ENCODE measurements around the gene PPDPF.

The PPDPF gene

GRCh38 chr20:63544958-63545516, 24.5 kb downstream of the PPDPF start:
- TF ChIP-seq TCF4 (CRISPR knock-in tag; IDR thresholded peaks at IDR 0.05; ENCODE audit: borderline replicate concordance) = no peak
- no peak for ATAC-seq

GRCh38 chr20:63545814-63546213, 25.2 kb downstream of the PPDPF start:
- no peak for ATAC-seq
- TF ChIP-seq ZNF8 (CRISPR knock-in tag; IDR thresholded peaks at IDR 0.05) (no peak), BACH2 (CRISPR knock-in tag; IDR thresholded peaks at IDR 0.05; ENCODE audit: borderline replicate concordance) (no peak), ZFP30 (CRISPR knock-in tag; IDR thresholded peaks at IDR 0.05) (no peak)

GRCh38 chr20:63546256-63546955, 25.8 kb downstream of the PPDPF start:
- ATAC-seq = no peak
- TF ChIP-seq CREB5 (CRISPR knock-in tag; IDR thresholded peaks at IDR 0.05; ENCODE audit: low read depth) (no peak), POU6F1 (CRISPR knock-in tag; IDR thresholded peaks at IDR 0.05; ENCODE audit: borderline replicate concordance, low read depth) (no peak), TCF4 (CRISPR knock-in tag; IDR thresholded peaks at IDR 0.05; ENCODE audit: borderline replicate concordance) (no peak), ZC3H10 (CRISPR knock-in tag; IDR thresholded peaks at IDR 0.05) (no peak), TSHZ2 (CRISPR knock-in tag; IDR thresholded peaks at IDR 0.05) (no peak), SNAI2 (CRISPR knock-in tag; IDR thresholded peaks at IDR 0.05) (no peak), RARB (CRISPR knock-in tag; IDR thresholded peaks at IDR 0.05) (no peak), PPARA (CRISPR knock-in tag; IDR thresholded peaks at IDR 0.05; ENCODE audit: borderline replicate concordance) (no peak), ZNF8 (CRISPR knock-in tag; IDR thresholded peaks at IDR 0.05) (no peak), ARNTL (CRISPR knock-in tag; IDR thresholded peaks at IDR 0.05; ENCODE audit: borderline replicate concordance, low read depth) (no peak), BACH2 (CRISPR knock-in tag; IDR thresholded peaks at IDR 0.05; ENCODE audit: borderline replicate concordance) (no peak), CSDC2 (CRISPR knock-in tag; IDR thresholded peaks at IDR 0.05) (no peak), TOX (CRISPR knock-in tag; IDR thresholded peaks at IDR 0.05; ENCODE audit: borderline replicate concordance) (no peak), ESRRG (CRISPR knock-in tag; IDR thresholded peaks at IDR 0.05) (no peak)

- no peak for ATAC-seq
- TF ChIP-seq ZNF565 (CRISPR knock-in tag; conservative IDR thresholded peaks at IDR 0.05; ENCODE audit: low read depth) = no peak
- TF ChIP-seq TSHZ2 (CRISPR knock-in tag; IDR thresholded peaks at IDR 0.05) = no peak
- no peak for TF ChIP-seq PATZ1 (CRISPR knock-in tag; IDR thresholded peaks at IDR 0.05; ENCODE audit: borderline replicate concordance)
- TF ChIP-seq TOX (CRISPR knock-in tag; IDR thresholded peaks at IDR 0.05; ENCODE audit: borderline replicate concordance) = no peak
- no peak for TF ChIP-seq ZC3H10 (CRISPR knock-in tag; IDR thresholded peaks at IDR 0.05)
- no peak for TF ChIP-seq ZNF70 (CRISPR knock-in tag; IDR thresholded peaks at IDR 0.05)
- no peak for TF ChIP-seq GLIS3 (CRISPR knock-in tag; IDR thresholded peaks at IDR 0.05)
- TF ChIP-seq ZFP30 (CRISPR knock-in tag; IDR thresholded peaks at IDR 0.05) = no peak
- TF ChIP-seq ZFP3 (CRISPR knock-in tag; IDR thresholded peaks at IDR 0.05) = no peak
- no peak for TF ChIP-seq POU6F1 (CRISPR knock-in tag; IDR thresholded peaks at IDR 0.05; ENCODE audit: borderline replicate concordance, low read depth)
Observed at GRCh38 chr20:63546956-63547724, 26.6 kb downstream of the PPDPF start.
